SK-N-SH treated with all-trans-retinoic acid at 6 μM for 48 hours (cell line): Measurements from ENCODE around the gene TUBGCP2.

ENCODE experiments used
- ATAC-seq: fragments of 200-7000 bp; cut with Tn5 transposase; 3 replicates; pipeline ENCODE4 v1.9.1; 2020; ENCODE audit warnings: mild to moderate bottlenecking, moderate library complexity
- ARNTL ChIP-seq: fragments of 450-650 bp; formaldehyde crosslinking; IDR thresholded peaks from 2 replicates; pipeline ENCODE4 v1.5.0; 2020; ENCODE audit warnings: low read depth, mild to moderate bottlenecking, moderate library complexity, borderline replicate concordance
- CSDC2 ChIP-seq: fragments of 250-450 bp; sonication (Bioruptor Pico); IDR thresholded peaks from 2 replicates; pipeline ENCODE4 v1.5.0; 2020; ENCODE audit warnings: mild to moderate bottlenecking, moderate library complexity
- ESRRG ChIP-seq: fragments of 250-450 bp; sonication (Bioruptor Pico); IDR thresholded peaks from 2 replicates; pipeline ENCODE4 v1.6.1; 2021; ENCODE audit warnings: mild to moderate bottlenecking
- ISL1 ChIP-seq: fragments of 250-450 bp; sonication (Bioruptor Pico); IDR thresholded peaks from 2 replicates; pipeline ENCODE4 v2.1.2; 2022; ENCODE audit warnings: mild to moderate bottlenecking, moderate library complexity
- PPARA ChIP-seq: fragments of 250-450 bp; sonication (Bioruptor Pico); IDR thresholded peaks from 2 replicates; pipeline ENCODE4 v1.5.0; 2020; ENCODE audit warnings: mild to moderate bottlenecking, borderline replicate concordance
- RARB ChIP-seq: fragments of 250-450 bp; sonication (Bioruptor Pico); IDR thresholded peaks from 2 replicates; pipeline ENCODE4 v1.8.0; 2021; ENCODE audit warnings: mild to moderate bottlenecking, moderate library complexity
- SNAI2 ChIP-seq: fragments of 250-450 bp; sonication (Bioruptor Pico); IDR thresholded peaks from 2 replicates; pipeline ENCODE4 v1.5.0; 2020; ENCODE audit warnings: mild to moderate bottlenecking, moderate library complexity
- TCF4 ChIP-seq: fragments of 250-450 bp; sonication (Bioruptor Pico); IDR thresholded peaks from 2 replicates; pipeline ENCODE4 v1.8.0; 2021; ENCODE audit warnings: mild to moderate bottlenecking, moderate library complexity, borderline replicate concordance
- TOX ChIP-seq: fragments of 250-450 bp; sonication (Bioruptor Pico); IDR thresholded peaks from 2 replicates; pipeline ENCODE4 v1.8.0; 2021; ENCODE audit warnings: mild to moderate bottlenecking, moderate library complexity, borderline replicate concordance
- ZC3H10 ChIP-seq: fragments of 250-450 bp; sonication (Bioruptor Pico); IDR thresholded peaks from 2 replicates; pipeline ENCODE4 v1.5.1; 2021; ENCODE audit warnings: mild to moderate bottlenecking, moderate library complexity
- ZFP3 ChIP-seq: fragments of 250-450 bp; sonication (Bioruptor Pico); IDR thresholded peaks from 2 replicates; pipeline ENCODE4 v1.5.0; 2020; ENCODE audit warnings: mild to moderate bottlenecking, moderate library complexity
- ZFP30 ChIP-seq: fragments of 450-650 bp; formaldehyde crosslinking; IDR thresholded peaks from 2 replicates; pipeline ENCODE4 v1.5.0; 2022; ENCODE audit warnings: mild to moderate bottlenecking, moderate library complexity
- ZNF565 ChIP-seq: fragments of 450-650 bp; formaldehyde crosslinking; conservative IDR thresholded peaks from 2 replicates; pipeline ENCODE4 v1.5.0; 2020; ENCODE audit warnings: low read depth, mild to moderate bottlenecking, moderate library complexity
- ZNF70 ChIP-seq: fragments of 450-650 bp; formaldehyde crosslinking; IDR thresholded peaks from 2 replicates; pipeline ENCODE4 v1.5.0; 2020; ENCODE audit warnings: mild to moderate bottlenecking, moderate library complexity
- ZNF8 ChIP-seq: fragments of 450-650 bp; formaldehyde crosslinking; IDR thresholded peaks from 2 replicates; pipeline ENCODE4 v1.5.0; 2020; ENCODE audit warnings: mild to moderate bottlenecking, moderate library complexity
- TF ChIP-seq, protein P1 (sequence below): fragments of 250-450 bp; sonication (Bioruptor Pico); IDR thresholded peaks from 2 replicates; pipeline ENCODE4 v1.8.0; 2021; ENCODE audit warnings: low read depth, mild to moderate bottlenecking, moderate library complexity, borderline replicate concordance
- TF ChIP-seq, protein P2 (sequence below): fragments of 250-450 bp; sonication (Bioruptor Pico); IDR thresholded peaks from 2 replicates; pipeline ENCODE4 v1.5.1; 2021; ENCODE audit warnings: mild to moderate bottlenecking, moderate library complexity
- TF ChIP-seq, protein P3 (sequence below): fragments of 250-450 bp; sonication (Bioruptor Pico); IDR thresholded peaks from 2 replicates; pipeline ENCODE4 v1.5.0; 2020; ENCODE audit warnings: mild to moderate bottlenecking, moderate library complexity
- TF ChIP-seq, protein P4 (sequence below): fragments of 250-450 bp; sonication (Bioruptor Pico); IDR thresholded peaks from 2 replicates; pipeline ENCODE4 v1.8.0; 2020; ENCODE audit warnings: mild to moderate bottlenecking, moderate library complexity, borderline replicate concordance

TUBGCP2 gene

DNA sequence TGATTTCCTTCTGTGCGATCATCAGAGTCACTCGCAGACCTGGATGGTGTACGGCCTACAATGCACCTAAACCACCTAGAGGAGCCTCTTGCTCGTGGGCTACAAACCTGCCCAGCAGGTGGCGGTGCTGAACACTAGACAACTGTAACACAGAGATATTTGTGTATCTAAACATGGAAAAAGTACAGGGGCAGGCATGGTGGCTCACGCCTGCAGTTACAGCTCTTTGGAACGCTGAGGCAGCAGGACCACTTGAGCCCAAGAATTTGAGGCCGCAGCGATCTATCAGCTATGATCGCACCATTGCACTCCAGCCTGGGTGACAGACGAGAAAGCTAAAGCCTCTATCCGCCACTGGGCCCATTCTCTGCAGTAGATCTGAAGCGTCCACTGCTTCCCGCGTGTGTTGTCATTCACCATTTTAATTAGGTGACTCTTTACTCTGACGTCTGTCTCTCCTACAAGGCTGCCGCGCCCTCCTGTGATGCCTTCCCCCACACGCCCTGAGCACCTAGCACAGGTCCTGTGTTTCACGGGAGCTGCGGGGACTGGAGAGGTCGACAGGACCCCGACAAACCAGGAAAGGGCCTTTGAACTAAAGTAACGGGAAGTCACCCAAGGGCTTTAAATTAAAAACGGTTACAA lies 774 bp downstream of the TUBGCP2 start:
- TF ChIP-seq ESRRG (CRISPR knock-in tag) (no peak), SNAI2 (no peak), RARB (CRISPR knock-in tag) (no peak), ZFP30 (CRISPR knock-in tag) (no peak), TCF4 (CRISPR knock-in tag) (no peak)
- TF ChIP-seq, protein P1, sequence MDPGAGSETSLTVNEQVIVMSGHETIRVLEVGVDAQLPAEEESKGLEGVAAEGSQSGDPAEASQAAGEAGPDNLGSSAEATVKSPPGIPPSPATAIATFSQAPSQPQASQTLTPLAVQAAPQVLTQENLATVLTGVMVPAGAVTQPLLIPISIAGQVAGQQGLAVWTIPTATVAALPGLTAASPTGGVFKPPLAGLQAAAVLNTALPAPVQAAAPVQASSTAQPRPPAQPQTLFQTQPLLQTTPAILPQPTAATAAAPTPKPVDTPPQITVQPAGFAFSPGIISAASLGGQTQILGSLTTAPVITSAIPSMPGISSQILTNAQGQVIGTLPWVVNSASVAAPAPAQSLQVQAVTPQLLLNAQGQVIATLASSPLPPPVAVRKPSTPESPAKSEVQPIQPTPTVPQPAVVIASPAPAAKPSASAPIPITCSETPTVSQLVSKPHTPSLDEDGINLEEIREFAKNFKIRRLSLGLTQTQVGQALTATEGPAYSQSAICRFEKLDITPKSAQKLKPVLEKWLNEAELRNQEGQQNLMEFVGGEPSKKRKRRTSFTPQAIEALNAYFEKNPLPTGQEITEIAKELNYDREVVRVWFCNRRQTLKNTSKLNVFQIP (CRISPR knock-in tag): no peak
- TF ChIP-seq, protein P2, sequence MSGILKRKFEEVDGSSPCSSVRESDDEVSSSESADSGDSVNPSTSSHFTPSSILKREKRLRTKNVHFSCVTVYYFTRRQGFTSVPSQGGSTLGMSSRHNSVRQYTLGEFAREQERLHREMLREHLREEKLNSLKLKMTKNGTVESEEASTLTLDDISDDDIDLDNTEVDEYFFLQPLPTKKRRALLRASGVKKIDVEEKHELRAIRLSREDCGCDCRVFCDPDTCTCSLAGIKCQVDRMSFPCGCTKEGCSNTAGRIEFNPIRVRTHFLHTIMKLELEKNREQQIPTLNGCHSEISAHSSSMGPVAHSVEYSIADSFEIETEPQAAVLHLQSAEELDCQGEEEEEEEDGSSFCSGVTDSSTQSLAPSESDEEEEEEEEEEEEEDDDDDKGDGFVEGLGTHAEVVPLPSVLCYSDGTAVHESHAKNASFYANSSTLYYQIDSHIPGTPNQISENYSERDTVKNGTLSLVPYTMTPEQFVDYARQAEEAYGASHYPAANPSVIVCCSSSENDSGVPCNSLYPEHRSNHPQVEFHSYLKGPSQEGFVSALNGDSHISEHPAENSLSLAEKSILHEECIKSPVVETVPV (CRISPR knock-in tag): no peak
- peak; percentile 71 for ATAC-seq

DNA sequence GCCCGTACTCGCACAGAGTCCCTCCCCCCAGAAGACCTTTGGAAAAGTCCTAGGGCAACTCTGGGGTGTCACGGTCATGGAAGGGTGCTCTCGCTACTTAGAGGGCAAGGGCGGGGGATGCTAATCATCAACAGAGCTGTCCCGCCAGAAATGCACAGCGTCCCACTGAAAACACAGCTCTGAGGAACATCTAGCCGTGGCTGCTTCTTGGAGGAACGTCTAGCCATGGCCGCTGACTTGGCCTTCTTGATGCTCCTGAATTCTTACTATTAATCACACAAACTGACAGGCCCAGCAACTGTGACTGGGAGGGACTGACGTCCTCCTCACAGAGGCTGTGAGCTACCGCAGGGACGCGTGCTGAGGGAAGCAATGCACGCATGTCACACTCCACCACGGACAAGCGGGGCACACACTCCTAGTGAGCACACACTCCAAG lies 1.7 kb downstream of the TUBGCP2 start:
- no peak for ATAC-seq
- TF ChIP-seq ZNF70: no peak
- no peak for TF ChIP-seq ZNF565 (CRISPR knock-in tag)
- TF ChIP-seq, protein P3, sequence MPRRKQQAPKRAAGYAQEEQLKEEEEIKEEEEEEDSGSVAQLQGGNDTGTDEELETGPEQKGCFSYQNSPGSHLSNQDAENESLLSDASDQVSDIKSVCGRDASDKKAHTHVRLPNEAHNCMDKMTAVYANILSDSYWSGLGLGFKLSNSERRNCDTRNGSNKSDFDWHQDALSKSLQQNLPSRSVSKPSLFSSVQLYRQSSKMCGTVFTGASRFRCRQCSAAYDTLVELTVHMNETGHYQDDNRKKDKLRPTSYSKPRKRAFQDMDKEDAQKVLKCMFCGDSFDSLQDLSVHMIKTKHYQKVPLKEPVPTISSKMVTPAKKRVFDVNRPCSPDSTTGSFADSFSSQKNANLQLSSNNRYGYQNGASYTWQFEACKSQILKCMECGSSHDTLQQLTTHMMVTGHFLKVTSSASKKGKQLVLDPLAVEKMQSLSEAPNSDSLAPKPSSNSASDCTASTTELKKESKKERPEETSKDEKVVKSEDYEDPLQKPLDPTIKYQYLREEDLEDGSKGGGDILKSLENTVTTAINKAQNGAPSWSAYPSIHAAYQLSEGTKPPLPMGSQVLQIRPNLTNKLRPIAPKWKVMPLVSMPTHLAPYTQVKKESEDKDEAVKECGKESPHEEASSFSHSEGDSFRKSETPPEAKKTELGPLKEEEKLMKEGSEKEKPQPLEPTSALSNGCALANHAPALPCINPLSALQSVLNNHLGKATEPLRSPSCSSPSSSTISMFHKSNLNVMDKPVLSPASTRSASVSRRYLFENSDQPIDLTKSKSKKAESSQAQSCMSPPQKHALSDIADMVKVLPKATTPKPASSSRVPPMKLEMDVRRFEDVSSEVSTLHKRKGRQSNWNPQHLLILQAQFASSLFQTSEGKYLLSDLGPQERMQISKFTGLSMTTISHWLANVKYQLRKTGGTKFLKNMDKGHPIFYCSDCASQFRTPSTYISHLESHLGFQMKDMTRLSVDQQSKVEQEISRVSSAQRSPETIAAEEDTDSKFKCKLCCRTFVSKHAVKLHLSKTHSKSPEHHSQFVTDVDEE (CRISPR knock-in tag): no peak
- no peak for TF ChIP-seq ZC3H10 (CRISPR knock-in tag)
- TF ChIP-seq PPARA (CRISPR knock-in tag): no peak
- no peak for TF ChIP-seq ISL1 (CRISPR knock-in tag)
- TF ChIP-seq, protein P4, sequence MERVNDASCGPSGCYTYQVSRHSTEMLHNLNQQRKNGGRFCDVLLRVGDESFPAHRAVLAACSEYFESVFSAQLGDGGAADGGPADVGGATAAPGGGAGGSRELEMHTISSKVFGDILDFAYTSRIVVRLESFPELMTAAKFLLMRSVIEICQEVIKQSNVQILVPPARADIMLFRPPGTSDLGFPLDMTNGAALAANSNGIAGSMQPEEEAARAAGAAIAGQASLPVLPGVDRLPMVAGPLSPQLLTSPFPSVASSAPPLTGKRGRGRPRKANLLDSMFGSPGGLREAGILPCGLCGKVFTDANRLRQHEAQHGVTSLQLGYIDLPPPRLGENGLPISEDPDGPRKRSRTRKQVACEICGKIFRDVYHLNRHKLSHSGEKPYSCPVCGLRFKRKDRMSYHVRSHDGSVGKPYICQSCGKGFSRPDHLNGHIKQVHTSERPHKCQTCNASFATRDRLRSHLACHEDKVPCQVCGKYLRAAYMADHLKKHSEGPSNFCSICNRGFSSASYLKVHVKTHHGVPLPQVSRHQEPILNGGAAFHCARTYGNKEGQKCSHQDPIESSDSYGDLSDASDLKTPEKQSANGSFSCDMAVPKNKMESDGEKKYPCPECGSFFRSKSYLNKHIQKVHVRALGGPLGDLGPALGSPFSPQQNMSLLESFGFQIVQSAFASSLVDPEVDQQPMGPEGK: no peak
- no peak for TF ChIP-seq CSDC2 (CRISPR knock-in tag)
- TF ChIP-seq, protein P2 (CRISPR knock-in tag): no peak
- no peak for TF ChIP-seq RARB (CRISPR knock-in tag)
- no peak for TF ChIP-seq TOX (CRISPR knock-in tag)
- TF ChIP-seq ESRRG (CRISPR knock-in tag): no peak
- no peak for TF ChIP-seq ZNF8 (CRISPR knock-in tag)
- TF ChIP-seq ZFP30 (CRISPR knock-in tag): no peak
- no peak for TF ChIP-seq ARNTL (CRISPR knock-in tag)
- TF ChIP-seq ZFP3 (CRISPR knock-in tag): no peak

DNA sequence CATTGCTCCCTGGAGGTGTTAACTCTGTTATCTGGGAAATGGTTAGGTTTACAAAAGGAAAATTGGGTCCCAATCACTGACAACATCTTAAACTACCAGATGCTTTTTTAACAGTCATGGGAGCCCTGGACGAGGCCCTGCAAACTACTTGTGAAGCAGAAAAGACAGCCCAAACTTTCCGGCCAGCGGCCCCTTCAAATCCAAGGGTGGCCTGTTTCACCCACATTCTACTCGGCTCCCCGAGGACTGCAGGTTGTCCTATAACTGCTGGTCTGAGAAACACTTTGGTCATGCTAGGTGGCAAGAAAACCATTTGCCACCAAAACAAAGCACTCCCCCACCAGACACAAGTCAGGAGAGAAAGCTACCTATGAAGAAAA lies 2.6 kb downstream of the TUBGCP2 start:
- ATAC-seq: no peak
- TF ChIP-seq, protein P2 (CRISPR knock-in tag): no peak
- TF ChIP-seq ESRRG (CRISPR knock-in tag) (no peak), TCF4 (CRISPR knock-in tag) (no peak), ZFP3 (CRISPR knock-in tag) (no peak)
